GM18907 (cell line): ENCODE results near the gene MYOZ2.

Experiments used
- ATAC-seq: cut with Tn5 transposase; IDR thresholded peaks from one replicate; pipeline ENCODE4 v1.9.1; 2021; ENCODE audit warnings: mild to moderate bottlenecking, moderate library complexity; ENCODE audit not compliant: unreplicated experiment

MYOZ2 gene

GRCh38 chr4:119135721-119136121, at the start of gene MYOZ2:
Gene MYOZ2, plus strand, starts transcription at chr4:119135832. Its CDS starts 694 bp downstream, at chr4:119136526.
- ATAC-seq: no peak

- ATAC-seq: no peak
These were observed 48.5 kb upstream of the MYOZ2 start for GRCh38 chr4:119087121-119087520.

GRCh38 chr4:119087656-119088055, 48.0 kb upstream of the MYOZ2 start:
- no peak for ATAC-seq

DNA sequence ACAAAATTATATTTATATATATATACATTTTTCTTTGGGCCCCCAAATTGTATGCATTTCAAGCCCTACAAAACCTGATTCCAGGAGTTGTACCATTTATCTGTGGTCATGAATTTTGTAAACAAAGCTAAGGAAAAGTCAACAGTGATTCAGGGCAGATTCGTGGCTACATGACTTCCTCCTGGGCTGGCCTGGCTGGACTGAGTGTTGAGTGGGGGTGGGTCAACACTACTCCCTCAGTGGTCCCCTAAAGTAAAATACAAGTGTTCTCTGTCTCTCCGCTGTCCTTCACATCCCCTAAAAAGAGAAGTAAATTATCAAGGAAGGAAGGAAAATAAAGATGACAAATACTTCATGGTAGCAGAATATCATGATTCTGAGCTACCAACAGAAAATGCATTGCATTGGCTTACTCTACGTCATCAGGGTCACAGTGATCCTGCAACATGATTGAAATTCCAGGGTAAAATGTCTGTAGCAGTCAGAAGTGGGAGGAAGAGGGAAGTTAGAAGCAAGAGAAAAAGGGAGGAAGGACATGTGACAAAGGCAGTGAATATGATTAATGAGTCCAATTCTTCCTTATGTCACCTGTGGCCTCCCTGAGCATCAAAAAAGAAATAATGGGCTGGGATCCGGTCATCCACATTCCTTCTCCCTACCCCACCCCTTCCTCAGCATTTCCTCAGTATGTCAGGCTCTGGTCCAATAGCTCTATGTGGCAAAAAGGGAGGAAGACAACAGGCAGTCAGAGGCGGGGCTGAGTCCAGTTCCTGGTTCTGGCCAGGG, 42.4 kb upstream of the MYOZ2 start:
- no peak for ATAC-seq

GRCh38 chr4:119097282-119097900, 38.2 kb upstream of the MYOZ2 start:
- no peak for ATAC-seq

DNA sequence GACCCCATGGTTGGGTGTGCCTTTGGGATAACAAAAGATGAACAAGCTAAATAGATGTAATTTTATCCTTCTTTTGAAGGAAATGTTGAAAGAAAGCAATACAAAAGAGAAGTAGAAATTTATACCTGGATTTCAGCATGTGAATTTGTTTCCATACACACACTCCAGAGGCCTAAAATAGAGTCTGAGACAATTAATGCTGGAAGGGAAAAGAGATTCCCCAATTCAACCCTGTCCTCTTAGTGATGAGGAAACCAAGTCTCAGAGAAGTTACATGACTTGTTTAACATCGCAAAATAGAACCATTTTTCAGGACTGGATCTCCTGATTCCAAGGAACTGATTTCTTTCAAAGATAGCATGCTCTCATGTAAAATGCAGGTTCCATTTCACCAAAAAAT, 37.3 kb upstream of the MYOZ2 start:
- no peak for ATAC-seq

DNA sequence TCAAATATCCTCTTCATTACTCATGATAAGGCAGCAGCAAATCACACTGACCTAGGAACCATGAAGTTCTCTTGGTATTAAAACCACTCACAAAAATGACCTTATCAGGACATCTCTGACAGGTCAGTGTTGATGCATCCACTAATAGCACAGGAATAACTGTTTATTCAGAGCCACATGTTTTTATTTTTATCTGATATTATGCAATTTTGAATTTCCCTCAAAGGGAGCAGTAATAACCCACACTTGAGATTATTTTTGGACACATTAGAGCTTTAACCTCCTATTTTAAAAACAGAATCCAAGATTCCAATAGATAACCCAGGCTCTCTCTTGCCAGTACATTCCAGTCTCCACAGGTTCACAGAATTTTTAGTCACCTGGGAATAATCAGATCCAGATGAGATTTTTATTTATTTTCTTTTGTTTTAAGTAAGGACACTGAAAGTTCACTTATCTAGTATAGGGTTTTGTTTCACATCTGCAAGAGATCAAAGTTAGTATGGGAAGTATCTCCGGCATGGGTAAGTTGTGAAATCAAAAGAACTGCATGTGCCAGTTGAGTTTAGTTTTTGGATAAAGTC, 36.3 kb upstream of the MYOZ2 start:
- no peak for ATAC-seq

DNA sequence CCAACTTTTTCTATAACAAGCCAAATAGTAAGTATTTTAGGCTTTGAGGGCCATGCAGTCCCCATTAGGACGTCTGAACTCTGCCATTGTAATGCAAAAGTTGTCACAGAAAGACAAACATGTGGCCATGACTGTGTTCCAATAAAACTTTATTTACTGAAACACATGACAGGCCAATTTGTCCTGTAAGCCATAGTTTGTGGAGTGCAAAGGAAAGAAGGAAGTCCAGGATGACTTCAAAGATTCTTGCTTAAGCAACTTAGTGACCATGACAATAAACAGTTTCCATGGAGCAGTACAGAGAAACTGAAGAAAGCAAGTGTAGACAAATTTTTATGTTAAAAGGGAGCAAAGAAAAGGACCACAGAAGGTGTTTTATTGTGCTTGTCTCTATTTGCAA, 35.0 kb upstream of the MYOZ2 start:
- ATAC-seq: no peak

DNA sequence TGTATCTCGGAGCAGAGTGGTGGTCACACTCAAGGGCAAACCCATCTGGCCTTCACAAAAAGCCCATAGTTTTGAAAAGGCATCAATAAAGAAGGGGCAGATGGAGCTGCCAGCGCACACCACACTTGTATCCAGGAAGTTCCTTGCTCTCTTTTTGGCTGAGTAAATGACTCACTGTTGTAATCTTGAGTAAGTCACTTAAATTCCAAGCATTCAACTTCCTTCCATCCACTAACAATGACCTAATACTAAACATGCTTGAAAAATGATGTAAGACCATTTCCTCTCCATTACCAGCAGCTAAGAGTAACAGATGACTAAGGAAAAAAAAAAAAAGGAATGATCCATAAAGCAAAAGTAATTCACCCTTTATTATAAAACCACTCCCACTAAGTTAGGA, 32.4 kb upstream of the MYOZ2 start:
- no peak for ATAC-seq

DNA sequence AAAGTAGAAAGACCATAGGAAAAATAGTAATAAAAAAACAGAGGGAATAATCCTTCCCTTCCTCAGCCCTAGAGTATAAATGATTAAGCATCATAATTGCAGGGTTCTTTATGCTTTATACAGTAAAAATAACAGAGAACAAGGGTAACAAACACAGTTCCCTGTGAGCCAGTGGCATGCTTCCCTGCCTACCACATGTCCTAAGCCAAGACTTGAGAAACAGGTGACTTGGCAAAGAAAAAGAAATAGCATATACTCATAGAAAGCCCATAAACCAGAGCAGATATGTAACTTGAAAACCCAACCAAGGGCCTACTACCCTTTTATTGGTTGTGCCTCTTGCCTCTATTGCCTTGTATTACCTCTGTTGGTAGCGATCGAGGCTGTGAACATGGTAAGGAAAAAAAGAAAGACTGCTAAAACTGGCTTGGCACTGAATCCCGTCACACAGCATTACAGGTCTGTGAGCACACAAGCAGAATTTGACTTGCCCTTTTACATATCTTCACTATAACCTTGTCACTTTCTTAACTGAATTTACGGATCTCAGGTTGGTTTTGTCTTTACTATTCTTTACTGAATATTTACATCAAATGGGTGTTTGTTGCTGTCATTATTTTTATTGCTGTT, 30.9 kb upstream of the MYOZ2 start:
- no peak for ATAC-seq

GRCh38 chr4:119105605-119106004, 30.0 kb upstream of the MYOZ2 start:
- ATAC-seq: no peak

GRCh38 chr4:119106036-119107000, 29.3 kb upstream of the MYOZ2 start:
- no peak for ATAC-seq

DNA sequence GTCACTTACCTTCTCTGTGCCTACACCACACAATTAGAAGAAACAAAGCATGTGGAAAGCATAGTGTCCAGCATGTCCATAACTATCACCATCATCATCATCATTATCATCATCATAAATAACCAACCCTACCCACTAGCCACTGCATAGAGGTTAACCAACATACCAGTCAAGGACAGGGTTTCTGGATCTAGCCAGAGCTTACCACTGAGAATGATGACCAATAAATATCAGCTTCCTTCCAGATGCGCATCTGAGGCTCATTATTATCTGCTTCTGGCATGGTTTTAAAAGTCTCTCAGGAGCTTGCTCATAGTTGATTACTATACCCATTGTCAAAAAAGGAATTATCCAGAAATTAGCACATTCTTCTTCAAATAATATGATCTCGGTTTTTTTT, 25.5 kb upstream of the MYOZ2 start:
- ATAC-seq: no peak

DNA sequence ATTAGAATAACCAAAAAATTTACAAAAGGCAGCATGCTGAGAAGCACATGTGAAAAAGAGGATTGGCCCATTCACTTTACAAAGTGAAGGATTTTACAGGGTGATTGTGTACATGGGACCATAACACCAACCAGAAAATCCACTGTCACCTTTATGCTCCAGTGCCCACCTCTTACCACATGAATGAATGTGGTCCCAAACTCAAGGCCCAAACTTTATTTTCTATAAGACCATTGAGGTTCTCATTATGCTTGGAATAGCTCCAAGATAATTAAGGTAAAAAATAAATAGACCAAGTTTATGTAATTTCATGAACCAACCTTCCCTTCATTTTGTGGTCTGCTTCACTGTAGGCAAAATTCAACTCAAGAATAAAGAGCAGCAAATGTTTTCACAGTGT, 24.3 kb upstream of the MYOZ2 start:
- no peak for ATAC-seq

- no peak for ATAC-seq
These were observed 22.5 kb upstream of the MYOZ2 start for GRCh38 chr4:119113033-119113655.

DNA sequence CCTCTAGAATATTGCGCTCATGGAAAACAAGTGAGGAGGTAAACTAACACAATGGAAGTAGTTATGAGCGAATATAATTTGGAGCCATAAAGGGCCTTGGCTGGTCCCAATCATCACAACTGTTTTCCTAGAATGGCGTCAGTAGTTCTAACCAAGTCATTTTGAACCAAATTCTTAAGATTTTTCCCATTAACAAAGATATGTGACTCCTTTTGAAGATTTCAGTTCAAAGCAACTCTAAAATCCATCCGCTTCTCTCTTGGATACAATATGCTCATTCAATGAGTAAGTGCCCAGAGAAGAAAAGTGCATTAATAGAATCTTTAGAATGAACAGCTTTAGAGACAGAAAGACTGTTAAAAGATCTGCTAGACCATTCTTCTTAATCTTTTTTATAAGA, 19.6 kb upstream of the MYOZ2 start:
- no peak for ATAC-seq

DNA sequence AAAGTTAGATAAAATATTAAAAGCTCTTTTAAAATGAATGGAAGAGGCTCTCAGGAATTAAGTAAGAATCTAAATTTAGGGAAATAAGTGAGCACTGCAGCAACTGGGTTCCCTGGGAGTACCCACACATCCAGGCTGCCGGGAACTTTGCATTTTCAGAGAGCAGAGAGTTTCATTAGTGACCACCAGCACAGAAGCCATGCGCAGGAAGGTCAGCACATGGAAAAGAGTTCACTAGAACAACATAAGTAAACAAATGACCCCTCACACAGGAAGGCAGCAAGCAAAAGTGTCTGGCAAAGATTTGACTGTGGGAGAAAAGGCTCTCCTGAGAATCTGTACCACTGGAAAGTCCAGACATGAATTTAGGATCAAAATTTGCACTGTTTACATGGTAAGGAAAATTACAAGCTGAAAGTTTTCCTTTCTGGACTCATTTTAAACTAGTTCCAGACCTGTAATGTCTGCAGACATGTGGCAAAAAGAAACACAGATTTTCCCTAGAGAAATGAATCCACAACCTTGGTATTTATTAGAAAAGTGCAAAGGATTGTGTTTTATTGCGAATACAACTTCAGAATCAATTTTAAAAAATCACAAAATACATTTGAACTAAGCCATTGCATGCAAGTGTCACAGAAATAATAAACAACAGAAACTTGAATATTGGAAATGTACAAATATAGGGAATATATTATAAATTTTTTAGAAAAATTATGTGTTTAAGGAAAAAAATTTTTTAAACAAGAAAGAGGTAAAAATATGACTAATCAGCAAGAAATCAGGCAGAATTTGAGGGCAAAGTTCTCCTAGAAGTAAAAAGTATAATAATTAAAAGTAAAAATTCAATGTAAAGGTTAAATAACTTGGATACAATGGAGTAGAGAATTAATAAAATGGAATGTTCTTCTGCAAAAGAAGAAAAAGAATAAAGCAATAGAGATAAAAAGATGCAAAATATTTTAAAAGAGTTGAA, 18.4 kb upstream of the MYOZ2 start:
- no peak for ATAC-seq

GRCh38 chr4:119118397-119118796, 17.2 kb upstream of the MYOZ2 start:
- no peak for ATAC-seq

DNA sequence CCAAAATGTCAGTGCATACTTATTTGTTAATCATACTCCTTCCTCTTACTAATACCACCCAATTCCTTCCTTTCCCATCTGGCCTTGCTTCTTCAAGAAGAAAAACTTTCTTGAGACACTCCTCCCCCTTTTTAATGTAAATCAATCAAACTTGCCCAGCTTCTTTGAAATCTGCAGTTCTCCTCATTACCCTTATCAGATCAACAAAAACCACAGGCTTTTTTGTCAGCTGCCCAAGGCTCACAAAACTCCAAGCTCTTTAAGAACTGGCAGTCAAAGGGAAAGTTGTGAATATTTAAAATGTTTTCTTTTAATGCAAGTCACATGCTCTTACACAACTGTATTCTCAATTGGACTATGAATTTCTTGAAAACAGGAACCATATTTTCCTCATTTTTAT, 11.3 kb upstream of the MYOZ2 start:
- no peak for ATAC-seq
